Cardiac muscle cell (in vitro differentiated cells and primary cell): Measurements from ENCODE around the gene ZFAND3. TPM values are rescaled to one million over a fixed set of nuclear protein-coding genes. Genes with fewer than 3 reads are reported as not detected.

ENCODE experiments used
- DNase-seq, 2 donors: peaks; one replicate each; pipeline versions ENCODE4 v3.0.0 to v3.0.0-alpha.2; 2010 to 2017; ENCODE audit warnings: low read depth in 1 of 2, low spot score in 1 of 2
- H3K27ac ChIP-seq: fragments of 200-600 bp; sonication (generic); 2 replicates; pipeline ENCODE4 v1.5.1; 2016
- H3K27me3 ChIP-seq: fragments of 200-600 bp; sonication (generic); 2 replicates; pipeline ENCODE4 v1.6.0; 2016; ENCODE audit warnings: control low read depth
- H3K36me3 ChIP-seq: fragments of 200-600 bp; sonication (generic); 2 replicates; pipeline ENCODE4 v1.5.1; 2016; ENCODE audit warnings: control low read depth
- H3K4me1 ChIP-seq: fragments of 200-600 bp; sonication (generic); 2 replicates; pipeline ENCODE4 v1.8.1; 2017; ENCODE audit warnings: low read depth, mild to moderate bottlenecking, mixed run types
- H3K4me3 ChIP-seq: fragments of 200-600 bp; sonication (generic); 2 replicates; pipeline ENCODE4 v1.5.1; 2016; ENCODE audit warnings: mild to moderate bottlenecking
- H3K9me3 ChIP-seq: fragments of 200-600 bp; sonication (generic); 2 replicates; pipeline ENCODE4 v1.5.1; 2017; ENCODE audit warnings: low read depth, mild to moderate bottlenecking, control low read depth
- polyA plus RNA-seq: library from polyadenylated mRNA; unstranded; fragments of >200 nt; fragmentation: Nextera tagmentation; extraction: Ambion mirVana; gene quantifications from 2 replicates; pipeline ENCODE4 v1.2.1, GENCODE V29; 2016
- total RNA-seq: library from RNA; depleted of rRNA; stranded (reverse); fragments of >200 nt; gene quantifications from 2 replicates; pipeline ENCODE4 v1.2.3, GENCODE V29; 2016
- TF ChIP-seq, protein P1 (sequence below): IDR thresholded peaks from 2 replicates; pipeline ENCODE4 v1.5.1; 2012; ENCODE audit warnings: low read depth, mild to moderate bottlenecking, low read length

Gene ZFAND3
- total and polyA plus RNA-seq, 2 experiments from 2014 or later = 49.9 to 68.0 TPM

DNA sequence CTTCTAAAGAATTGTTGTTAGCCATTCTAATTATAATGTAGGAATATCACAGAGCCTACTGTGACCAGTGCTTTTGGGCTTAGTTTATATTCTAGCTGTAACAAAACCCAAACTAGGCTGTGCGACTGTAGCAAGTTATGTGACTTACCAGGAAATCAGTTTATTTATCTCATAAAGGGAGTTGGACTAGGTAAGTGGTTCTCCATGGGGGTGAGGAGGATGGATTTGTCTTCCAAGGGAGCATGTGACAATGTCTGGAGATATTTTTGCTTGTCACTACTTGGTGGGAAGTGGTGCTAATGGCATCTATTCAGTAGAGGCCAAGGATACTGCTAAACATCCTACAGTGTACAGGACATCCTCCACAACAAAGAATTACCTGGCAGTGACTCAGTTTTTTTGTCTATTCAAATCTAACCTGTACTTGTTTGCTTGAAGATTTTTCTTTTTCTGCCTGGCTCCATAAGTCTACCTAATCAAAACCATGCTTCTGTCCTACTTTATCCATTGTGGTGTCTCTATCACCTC, 32.5 kb downstream of the ZFAND3 start:
- TF ChIP-seq, protein P1, sequence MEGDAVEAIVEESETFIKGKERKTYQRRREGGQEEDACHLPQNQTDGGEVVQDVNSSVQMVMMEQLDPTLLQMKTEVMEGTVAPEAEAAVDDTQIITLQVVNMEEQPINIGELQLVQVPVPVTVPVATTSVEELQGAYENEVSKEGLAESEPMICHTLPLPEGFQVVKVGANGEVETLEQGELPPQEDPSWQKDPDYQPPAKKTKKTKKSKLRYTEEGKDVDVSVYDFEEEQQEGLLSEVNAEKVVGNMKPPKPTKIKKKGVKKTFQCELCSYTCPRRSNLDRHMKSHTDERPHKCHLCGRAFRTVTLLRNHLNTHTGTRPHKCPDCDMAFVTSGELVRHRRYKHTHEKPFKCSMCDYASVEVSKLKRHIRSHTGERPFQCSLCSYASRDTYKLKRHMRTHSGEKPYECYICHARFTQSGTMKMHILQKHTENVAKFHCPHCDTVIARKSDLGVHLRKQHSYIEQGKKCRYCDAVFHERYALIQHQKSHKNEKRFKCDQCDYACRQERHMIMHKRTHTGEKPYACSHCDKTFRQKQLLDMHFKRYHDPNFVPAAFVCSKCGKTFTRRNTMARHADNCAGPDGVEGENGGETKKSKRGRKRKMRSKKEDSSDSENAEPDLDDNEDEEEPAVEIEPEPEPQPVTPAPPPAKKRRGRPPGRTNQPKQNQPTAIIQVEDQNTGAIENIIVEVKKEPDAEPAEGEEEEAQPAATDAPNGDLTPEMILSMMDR = no peak
- no peak overlapping the region for H3K27ac ChIP-seq

DNA sequence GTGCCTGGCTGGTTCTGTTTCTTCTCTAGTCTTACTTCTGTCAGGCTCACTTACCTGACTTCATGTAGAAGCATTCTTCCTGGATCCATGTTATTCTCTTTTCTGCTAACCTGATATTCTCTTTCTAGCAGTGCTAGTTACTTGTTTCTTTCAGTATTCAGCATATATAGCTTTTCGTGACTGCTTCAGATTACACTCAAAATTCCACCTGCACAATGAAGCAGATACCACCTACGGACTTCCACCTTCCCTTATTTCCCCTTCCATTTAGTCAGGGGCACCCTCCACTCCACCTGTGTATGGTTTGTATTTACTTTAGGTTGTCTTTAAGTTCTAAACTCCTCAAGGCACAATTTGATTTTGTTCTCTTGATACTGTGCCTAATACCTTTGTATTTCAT, 36.8 kb downstream of the ZFAND3 start:
- Histone ChIP-seq H3K9me3 (no peaks in the 10 kb centered on the region), H3K27ac (no peak overlapping the region), H3K4me1 (no peaks in the 10 kb centered on the region), H3K36me3 (no peaks in the 10 kb centered on the region), H3K27me3 (no peaks in the 10 kb centered on the region), H3K4me3 (no peak overlapping the region)
- DNase-seq = no peak
- TF ChIP-seq, protein P1 = no peak

More for the DNA sequence above, 32.5 kb downstream of the ZFAND3 start:
- DNase-seq = no peak
- H3K4me3 ChIP-seq = no peak overlapping the region
- H3K9me3 ChIP-seq = no peaks in the 10 kb centered on the region
- no peaks in the 10 kb centered on the region for H3K36me3 ChIP-seq
- no peaks in the 10 kb centered on the region for H3K27me3 ChIP-seq
- peaks cover 8% of the 10 kb centered on the region for H3K4me1 ChIP-seq

DNA sequence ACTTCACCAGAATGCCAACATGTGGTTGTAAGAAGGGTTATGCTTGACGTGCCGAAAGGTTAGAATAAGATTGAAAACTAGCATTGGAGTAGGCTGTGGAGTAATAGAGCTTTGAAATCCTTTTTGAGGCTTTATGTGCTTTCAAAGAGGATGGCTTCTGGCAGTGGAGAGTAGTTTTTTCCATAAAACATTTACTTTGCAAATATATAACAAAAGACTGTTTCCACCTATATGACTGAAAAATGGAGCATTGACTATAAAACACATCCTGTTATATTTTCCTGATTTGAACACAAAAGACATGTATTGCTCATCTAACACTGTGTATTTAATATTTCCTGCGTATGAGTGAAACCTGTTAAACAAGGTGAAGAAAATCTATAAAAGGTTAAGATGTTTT, 38.8 kb downstream of the ZFAND3 start:
- Histone ChIP-seq H3K27me3 (no peaks in the 10 kb centered on the region), H3K27ac (no peak overlapping the region), H3K36me3 (no peaks in the 10 kb centered on the region), H3K9me3 (no peaks in the 10 kb centered on the region), H3K4me3 (no peak overlapping the region), H3K4me1 (no peaks in the 10 kb centered on the region)
- TF ChIP-seq, protein P1 = no peak
- DNase-seq = no peak

DNA sequence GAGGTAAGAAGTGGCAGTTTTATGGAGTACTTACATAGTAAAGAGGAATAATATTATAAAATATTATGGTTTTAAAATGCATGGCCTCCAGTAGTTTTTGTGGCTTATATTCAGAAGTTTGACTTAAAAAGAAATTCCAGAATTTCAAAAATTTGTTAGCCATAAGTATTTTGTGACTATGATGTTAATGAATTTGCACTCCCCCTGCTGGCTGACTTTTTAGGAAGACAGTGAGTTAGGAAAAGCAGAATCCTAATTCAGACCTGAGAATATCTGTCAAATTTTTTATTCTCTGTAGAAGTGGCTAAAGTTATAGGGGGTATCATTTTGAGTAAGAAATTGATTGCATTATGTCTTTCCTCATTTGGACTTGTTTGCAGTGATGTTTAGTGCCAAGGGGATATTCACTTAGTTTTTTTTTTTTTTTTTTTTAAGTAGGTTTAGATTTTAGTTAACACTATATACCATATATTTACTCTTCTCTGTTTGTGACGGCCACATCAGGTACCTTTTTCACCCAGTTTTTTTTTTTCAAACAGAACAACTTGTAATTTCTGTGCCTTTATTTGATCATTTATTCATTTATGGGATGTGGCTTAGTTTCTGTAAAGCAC, 40.8 kb downstream of the ZFAND3 start:
- no peaks in the 10 kb centered on the region for H3K9me3 ChIP-seq
- DNase-seq = peak; percentile 39 to 67
- no peaks in the 10 kb centered on the region for H3K27me3 ChIP-seq
- H3K27ac ChIP-seq = no peak overlapping the region
- TF ChIP-seq, protein P1 = peak; percentile 68
- H3K4me1 ChIP-seq = no peaks in the 10 kb centered on the region
- no peak overlapping the region for H3K4me3 ChIP-seq
- no peaks in the 10 kb centered on the region for H3K36me3 ChIP-seq

DNA sequence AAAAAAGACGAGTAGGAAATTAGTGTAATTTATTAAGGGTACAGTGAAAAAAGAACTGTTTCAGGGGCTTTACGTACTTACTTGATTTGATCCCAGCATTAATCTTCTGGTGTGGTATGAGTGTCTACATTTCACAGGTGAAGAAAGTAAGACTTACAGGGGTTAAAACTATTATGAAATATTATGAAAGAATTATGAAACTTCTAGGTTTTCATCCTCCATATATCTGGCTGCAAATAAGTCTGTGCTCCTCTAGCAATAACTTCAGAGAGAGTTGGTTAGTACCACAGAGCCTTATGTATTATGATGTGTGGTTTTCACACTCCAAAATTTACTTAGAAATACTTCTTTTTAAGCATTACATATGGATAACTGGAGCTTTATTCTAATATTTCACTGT, 41.9 kb downstream of the ZFAND3 start:
- DNase-seq = no peak
- Histone ChIP-seq H3K27me3 (no peaks in the 10 kb centered on the region), H3K4me3 (no peak overlapping the region), H3K27ac (no peak overlapping the region), H3K9me3 (no peaks in the 10 kb centered on the region), H3K36me3 (no peaks in the 10 kb centered on the region), H3K4me1 (peaks cover 6% of the 10 kb centered on the region)
- TF ChIP-seq, protein P1 = no peak
